Activated T-cell treated with anti-CD3 and anti-CD28 coated beads, Interleukin-2, amount 50 U/mL, for 48 hours (primary cell): Measurements from ENCODE around the gene MSI2.
A peak's percentile ranks its signal among the peaks of the same experiment; 100 is the strongest.

ENCODE experiments used
- DNase-seq, 2 experiments: peaks; one replicate each; pipeline ENCODE4 v3.0.0-alpha.2; 2020

The MSI2 gene

GRCh38 chr17:57631871-57632270 is 375.5 kb downstream of the MSI2 start:
- no peak for DNase-seq

GRCh38 chr17:57632294-57632693 is 376.0 kb downstream of the MSI2 start:
- DNase-seq = no peak

- DNase-seq = no peak
Observed at GRCh38 chr17:57633236-57633635, 376.9 kb downstream of the MSI2 start.

- DNase-seq = no peak
Observed at GRCh38 chr17:57634713-57635465, 378.6 kb downstream of the MSI2 start.

GRCh38 chr17:57636274-57636673 is 380.0 kb downstream of the MSI2 start:
- no peak for DNase-seq

- DNase-seq = no peak
Observed at GRCh38 chr17:57636985-57637665, 380.8 kb downstream of the MSI2 start.

GRCh38 chr17:57637666-57638010 is 381.3 kb downstream of the MSI2 start:
- DNase-seq = no peak

- no peak for DNase-seq
Observed at GRCh38 chr17:57638284-57638683, 382.0 kb downstream of the MSI2 start.

- no peak for DNase-seq
Observed at GRCh38 chr17:57639381-57639780, 383.1 kb downstream of the MSI2 start.

GRCh38 chr17:57640079-57640478 is 383.8 kb downstream of the MSI2 start:
- DNase-seq = no peak

- no peak for DNase-seq
Observed at GRCh38 chr17:57641761-57642160, 385.4 kb downstream of the MSI2 start.

GRCh38 chr17:57643062-57643461 is 386.7 kb downstream of the MSI2 start:
- DNase-seq = no peak

- no peak for DNase-seq
Observed at GRCh38 chr17:57644326-57644725, 388.0 kb downstream of the MSI2 start.

GRCh38 chr17:57645950-57646665 is 389.8 kb downstream of the MSI2 start:
- DNase-seq = peak; percentile 33 to 43

- no peak for DNase-seq
Observed at GRCh38 chr17:57648720-57649119, 392.4 kb downstream of the MSI2 start.

- DNase-seq = no peak
Observed at GRCh38 chr17:57649191-57649590, 392.9 kb downstream of the MSI2 start.

- no peak for DNase-seq
Observed at GRCh38 chr17:57649731-57650484, 393.6 kb downstream of the MSI2 start.

- DNase-seq = no peak
Observed at GRCh38 chr17:57650548-57650947, 394.2 kb downstream of the MSI2 start.

GRCh38 chr17:57651451-57651850 is 395.1 kb downstream of the MSI2 start:
- DNase-seq = no peak

- no peak for DNase-seq
Observed at GRCh38 chr17:57651996-57652395, 395.7 kb downstream of the MSI2 start.

GRCh38 chr17:57652811-57653210 is 396.5 kb downstream of the MSI2 start:
- DNase-seq = no peak

- DNase-seq = no peak
Observed at GRCh38 chr17:57653279-57653678, 397.0 kb downstream of the MSI2 start.
